GM10266 (cell line): Measurements from ENCODE around the gene TMEM92.

Experiments
- DNase-seq: peaks from one replicate; pipeline ENCODE4 v3.0.0; 2012; ENCODE audit errors: extremely low spot score
- TF ChIP-seq, protein P1 (sequence below): IDR thresholded peaks from 2 replicates; pipeline ENCODE4 v1.5.1; 2012; ENCODE audit warnings: mild to moderate bottlenecking, low read depth; ENCODE audit not compliant: control insufficient read depth, insufficient read depth; ENCODE audit errors: missing control alignments

Gene TMEM92

DNA sequence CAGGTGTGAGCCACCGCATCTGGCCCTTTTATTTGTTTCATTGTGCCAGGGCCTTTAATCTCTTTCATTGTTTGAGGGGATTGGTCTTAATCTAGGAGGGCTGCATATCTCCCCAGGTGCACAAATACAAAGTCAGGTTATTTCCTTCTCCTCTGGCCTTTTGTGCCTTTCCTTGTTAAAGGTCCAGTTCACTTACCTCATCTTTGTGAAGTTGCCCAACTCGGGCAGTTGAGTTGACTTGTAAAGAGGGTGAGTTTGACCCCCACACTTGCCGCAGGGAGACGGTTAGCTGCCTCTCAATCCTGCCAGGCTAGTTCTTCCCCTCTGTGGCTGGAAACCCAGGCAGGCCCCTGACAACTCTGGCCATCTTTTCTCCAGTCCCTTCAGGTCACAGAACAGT is 33.4 kb downstream of the TMEM92 start:
- TF ChIP-seq, protein P1, sequence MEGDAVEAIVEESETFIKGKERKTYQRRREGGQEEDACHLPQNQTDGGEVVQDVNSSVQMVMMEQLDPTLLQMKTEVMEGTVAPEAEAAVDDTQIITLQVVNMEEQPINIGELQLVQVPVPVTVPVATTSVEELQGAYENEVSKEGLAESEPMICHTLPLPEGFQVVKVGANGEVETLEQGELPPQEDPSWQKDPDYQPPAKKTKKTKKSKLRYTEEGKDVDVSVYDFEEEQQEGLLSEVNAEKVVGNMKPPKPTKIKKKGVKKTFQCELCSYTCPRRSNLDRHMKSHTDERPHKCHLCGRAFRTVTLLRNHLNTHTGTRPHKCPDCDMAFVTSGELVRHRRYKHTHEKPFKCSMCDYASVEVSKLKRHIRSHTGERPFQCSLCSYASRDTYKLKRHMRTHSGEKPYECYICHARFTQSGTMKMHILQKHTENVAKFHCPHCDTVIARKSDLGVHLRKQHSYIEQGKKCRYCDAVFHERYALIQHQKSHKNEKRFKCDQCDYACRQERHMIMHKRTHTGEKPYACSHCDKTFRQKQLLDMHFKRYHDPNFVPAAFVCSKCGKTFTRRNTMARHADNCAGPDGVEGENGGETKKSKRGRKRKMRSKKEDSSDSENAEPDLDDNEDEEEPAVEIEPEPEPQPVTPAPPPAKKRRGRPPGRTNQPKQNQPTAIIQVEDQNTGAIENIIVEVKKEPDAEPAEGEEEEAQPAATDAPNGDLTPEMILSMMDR, result no peak
- DNase-seq, result no peak

DNA sequence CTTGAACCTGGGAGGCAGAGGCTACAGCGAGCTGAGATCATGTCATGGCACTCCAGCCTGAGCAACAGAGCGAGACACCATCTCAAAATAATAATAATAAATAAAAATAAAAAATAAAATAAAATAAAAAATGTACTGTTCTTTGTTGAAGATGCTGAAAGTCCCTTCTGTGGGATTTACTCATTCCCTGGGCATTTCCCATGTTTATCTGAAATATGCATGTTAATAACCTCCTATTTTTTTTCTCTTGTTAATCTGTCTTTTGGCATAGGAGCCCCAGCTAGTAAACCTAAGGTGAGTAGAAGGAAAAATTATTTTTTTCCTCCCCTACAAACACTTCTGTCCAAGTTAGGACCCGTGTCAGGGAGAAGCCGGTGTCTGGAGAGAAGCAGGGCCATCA is 34.4 kb downstream of the TMEM92 start:
- TF ChIP-seq, protein P1, result no peak
- no peak for DNase-seq

DNA sequence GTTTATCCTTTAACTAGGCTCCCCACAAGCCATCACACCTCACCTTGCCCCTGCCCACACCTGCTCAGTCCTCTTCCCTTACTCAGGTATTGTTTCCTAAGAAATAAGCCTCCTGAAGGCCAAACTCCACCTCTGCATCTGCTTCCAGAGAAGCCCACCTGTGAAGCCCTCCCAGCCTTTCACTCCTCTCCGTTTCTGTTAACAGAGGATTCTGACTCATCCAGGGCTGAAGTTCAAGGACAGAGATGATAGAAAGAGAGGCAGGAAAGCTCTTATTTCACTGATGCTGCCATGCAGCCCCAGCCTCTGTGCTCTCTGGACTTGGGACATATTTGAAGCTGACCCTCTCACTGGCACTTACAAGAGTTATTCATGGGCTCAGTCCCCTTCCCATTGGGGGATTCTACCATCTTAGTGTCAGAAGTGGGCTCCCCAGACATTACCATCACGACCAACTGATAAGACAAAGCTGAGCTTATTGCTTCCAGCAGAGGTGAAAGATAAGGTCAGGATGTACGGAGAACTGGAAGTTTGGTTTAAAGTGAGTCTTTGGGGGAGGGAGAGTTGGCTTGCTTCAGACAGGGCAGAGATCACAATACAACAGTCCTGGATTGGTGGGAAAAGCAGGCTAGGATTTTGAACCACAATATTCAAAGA is 36.3 kb downstream of the TMEM92 start:
- TF ChIP-seq, protein P1, result no peak
- no peak for DNase-seq

DNA sequence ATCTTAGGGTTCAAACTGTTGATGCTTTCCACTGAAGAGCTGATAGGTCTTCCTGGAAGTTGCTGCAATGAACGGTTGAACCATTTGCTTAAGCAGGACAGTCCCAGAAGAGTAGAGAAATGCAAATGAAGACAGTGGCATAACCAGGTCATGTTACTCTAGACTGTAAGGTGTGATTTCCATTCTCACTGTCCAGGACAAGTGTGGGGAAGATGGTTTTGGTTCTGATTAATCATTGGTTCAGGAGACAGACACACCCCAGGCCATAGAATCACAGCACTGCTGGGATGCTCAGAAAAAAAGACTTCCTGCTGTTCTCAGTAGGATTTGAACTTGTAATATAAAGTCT is 36.8 kb downstream of the TMEM92 start:
- no peak for DNase-seq
- TF ChIP-seq, protein P1, result no peak

DNA sequence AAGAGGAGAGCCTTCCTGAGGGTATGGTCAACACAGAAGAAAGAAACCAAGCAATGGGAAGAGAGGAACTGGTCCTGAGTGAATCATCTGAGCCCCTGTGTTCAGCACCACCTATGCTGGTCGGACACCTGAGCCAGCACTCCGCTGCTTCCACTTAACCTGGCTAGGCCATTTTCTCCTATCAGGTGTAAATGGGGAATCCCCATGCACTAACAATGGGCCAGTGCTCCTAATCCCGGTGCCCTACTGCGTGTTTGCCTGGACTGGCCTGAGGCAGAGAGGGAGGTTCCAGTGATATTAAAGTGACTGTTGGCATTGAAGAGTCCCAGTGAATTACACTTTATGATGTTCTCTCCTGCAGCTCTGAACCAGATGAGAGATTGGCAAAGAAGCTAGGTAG is 37.2 kb downstream of the TMEM92 start:
- TF ChIP-seq, protein P1, result no peak
- no peak for DNase-seq

DNA sequence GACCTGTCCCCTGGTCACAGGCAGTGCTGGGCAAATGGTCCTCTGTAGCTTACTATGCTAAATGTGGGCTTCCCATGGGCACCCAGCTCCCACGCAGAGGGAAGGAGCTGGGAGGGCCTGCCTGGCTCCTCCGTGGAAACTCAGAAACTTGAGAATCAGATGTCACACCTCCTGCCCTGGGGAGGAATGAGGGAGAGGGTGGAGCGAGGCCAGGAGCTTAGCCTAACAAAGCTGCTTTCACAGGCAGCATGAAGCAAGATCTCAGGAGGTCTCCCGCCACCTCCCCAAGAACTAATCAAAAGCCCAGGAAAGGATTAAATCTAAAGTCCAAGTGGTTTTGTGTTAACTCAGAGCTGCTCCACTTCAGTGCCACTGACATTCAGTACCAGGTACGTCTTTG is 38.0 kb downstream of the TMEM92 start:
- DNase-seq, result no peak
- TF ChIP-seq, protein P1, result no peak

DNA sequence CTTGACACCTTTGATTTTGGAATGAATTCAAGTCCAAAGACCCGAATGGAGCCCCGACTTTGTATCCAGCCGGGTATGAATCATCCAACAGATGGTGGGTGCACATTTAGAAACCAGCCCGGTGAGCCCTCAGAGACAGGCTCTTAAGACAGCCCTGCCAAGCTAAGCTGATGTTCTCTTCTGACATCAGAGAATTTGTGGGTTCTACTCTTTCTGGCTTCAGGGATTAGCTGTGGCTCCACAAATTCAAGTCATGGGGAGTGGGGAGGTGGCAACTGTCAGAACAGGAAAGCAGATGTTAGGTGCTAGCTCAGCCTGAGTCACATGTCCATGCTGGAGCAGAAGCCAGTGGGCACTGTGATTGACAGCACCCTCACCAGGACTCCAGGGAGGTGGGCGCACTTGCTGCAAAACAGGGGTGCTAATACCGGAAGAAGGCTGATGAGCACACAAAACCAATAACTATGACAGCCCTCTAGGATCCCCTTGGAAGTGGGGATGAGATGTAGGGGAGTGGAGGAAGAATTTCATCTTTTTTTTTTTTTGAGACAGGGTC is 40.3 kb downstream of the TMEM92 start:
- DNase-seq, result no peak
- TF ChIP-seq, protein P1, result no peak
